WERI-Rb-1 (cell line): ENCODE measurements around the gene NPB.

ENCODE experiments used
- DNase-seq: peaks from one replicate; pipeline ENCODE4 v3.0.0-alpha.2; 2020
- H3K27ac ChIP-seq: fragments of 250-450 bp; sonication (Bioruptor Pico); 2 replicates; pipeline ENCODE4 v1.5.1; 2020; ENCODE audit warnings: mild to moderate bottlenecking, moderate library complexity
- H3K27me3 ChIP-seq: fragments of 250-450 bp; sonication (Bioruptor Pico); 2 replicates; pipeline ENCODE4 v1.5.1; 2021; ENCODE audit warnings: mild to moderate bottlenecking, low read depth, moderate library complexity; ENCODE audit not compliant: insufficient read depth, severe bottlenecking
- H3K36me3 ChIP-seq: fragments of 250-450 bp; sonication (Bioruptor Pico); 2 replicates; pipeline ENCODE4 v1.5.1; 2020; ENCODE audit warnings: mild to moderate bottlenecking, moderate library complexity
- H3K4me3 ChIP-seq: 2 replicates; pipeline ENCODE4 v1.5.1; 2011; ENCODE audit warnings: low read depth, mild to moderate bottlenecking, control low read depth, low read length
- H3K9me3 ChIP-seq: fragments of 250-450 bp; sonication (Bioruptor Pico); 2 replicates; pipeline ENCODE4 v1.5.1; 2021; ENCODE audit warnings: mild to moderate bottlenecking, moderate library complexity; ENCODE audit not compliant: severe bottlenecking
- TF ChIP-seq, protein P1 (sequence below): IDR thresholded peaks from 2 replicates; pipeline ENCODE4 v1.5.1; 2011; ENCODE audit warnings: low read depth, mild to moderate bottlenecking, control low read depth, inconsistent platforms, low read length

The NPB gene

DNA sequence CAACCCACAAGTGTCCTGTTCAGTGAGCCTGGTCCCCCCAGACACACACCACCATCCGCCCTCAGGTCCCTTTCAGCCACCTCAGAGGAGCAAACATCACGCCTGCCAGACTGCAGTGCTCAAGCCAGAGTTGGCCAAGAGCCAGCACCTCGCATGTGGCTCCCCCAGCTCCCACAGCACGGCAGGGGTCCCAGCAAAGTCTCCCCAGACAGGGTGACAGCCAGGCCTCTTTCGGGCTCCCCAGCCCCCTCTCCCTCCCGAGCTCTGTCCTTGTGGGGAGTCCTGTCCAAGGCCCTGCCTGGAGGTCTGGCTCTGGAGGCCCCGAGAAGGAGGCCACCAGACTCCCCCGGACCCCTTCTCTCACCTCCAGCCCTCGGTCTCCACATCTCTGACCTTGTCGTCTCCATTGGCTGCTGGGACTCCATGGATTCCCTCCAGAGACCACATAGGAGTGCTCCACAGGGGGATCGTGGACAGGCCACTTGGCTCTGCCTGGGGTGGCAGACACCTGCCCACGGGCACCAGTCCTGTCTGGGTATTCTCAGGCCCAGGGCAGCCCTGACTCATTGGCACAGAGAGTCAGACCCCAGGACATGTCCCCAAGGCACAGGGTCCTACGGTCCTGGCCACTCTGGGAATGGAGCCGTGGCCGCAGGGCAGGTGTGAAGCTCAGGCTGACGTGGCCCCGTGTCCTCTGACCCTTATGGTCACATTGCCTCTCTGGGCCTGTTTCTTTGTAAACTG is 46.8 kb downstream of the NPB start:
- no peak overlapping the region for H3K4me3 ChIP-seq
- H3K27ac ChIP-seq, result no peak overlapping the region
- TF ChIP-seq, protein P1, sequence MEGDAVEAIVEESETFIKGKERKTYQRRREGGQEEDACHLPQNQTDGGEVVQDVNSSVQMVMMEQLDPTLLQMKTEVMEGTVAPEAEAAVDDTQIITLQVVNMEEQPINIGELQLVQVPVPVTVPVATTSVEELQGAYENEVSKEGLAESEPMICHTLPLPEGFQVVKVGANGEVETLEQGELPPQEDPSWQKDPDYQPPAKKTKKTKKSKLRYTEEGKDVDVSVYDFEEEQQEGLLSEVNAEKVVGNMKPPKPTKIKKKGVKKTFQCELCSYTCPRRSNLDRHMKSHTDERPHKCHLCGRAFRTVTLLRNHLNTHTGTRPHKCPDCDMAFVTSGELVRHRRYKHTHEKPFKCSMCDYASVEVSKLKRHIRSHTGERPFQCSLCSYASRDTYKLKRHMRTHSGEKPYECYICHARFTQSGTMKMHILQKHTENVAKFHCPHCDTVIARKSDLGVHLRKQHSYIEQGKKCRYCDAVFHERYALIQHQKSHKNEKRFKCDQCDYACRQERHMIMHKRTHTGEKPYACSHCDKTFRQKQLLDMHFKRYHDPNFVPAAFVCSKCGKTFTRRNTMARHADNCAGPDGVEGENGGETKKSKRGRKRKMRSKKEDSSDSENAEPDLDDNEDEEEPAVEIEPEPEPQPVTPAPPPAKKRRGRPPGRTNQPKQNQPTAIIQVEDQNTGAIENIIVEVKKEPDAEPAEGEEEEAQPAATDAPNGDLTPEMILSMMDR, result no peak
- H3K27me3 ChIP-seq, result no peaks in the 10 kb centered on the region
- DNase-seq, result no peak
- H3K9me3 ChIP-seq, result peaks cover 4% of the 10 kb centered on the region
- H3K36me3 ChIP-seq, result peaks cover 8% of the 10 kb centered on the region

DNA sequence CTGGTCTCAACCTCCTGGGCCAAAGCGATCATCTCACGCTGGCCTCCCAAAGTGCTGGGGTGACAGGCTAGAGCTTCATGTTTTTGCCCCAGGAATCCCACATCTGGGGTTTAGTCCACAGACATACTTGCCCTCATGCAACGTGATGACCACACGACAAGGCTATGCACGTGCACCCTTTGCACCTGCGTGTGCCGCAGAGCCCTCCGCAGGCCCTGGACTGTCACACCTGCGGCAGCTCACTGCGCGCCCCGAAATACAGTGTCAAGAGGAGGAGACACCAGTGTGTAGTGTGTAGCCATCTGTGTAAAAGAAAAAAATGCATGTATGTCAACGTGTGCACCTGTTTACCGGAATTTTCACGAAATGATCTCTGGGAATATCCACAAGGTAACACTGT is 48.5 kb downstream of the NPB start:
- no peak overlapping the region for H3K4me3 ChIP-seq
- no peak for DNase-seq
- H3K27me3 ChIP-seq, result no peaks in the 10 kb centered on the region
- H3K9me3 ChIP-seq, result no peaks in the 10 kb centered on the region
- H3K36me3 ChIP-seq, result peaks cover 9% of the 10 kb centered on the region
- TF ChIP-seq, protein P1, result no peak
- H3K27ac ChIP-seq, result no peak overlapping the region

DNA sequence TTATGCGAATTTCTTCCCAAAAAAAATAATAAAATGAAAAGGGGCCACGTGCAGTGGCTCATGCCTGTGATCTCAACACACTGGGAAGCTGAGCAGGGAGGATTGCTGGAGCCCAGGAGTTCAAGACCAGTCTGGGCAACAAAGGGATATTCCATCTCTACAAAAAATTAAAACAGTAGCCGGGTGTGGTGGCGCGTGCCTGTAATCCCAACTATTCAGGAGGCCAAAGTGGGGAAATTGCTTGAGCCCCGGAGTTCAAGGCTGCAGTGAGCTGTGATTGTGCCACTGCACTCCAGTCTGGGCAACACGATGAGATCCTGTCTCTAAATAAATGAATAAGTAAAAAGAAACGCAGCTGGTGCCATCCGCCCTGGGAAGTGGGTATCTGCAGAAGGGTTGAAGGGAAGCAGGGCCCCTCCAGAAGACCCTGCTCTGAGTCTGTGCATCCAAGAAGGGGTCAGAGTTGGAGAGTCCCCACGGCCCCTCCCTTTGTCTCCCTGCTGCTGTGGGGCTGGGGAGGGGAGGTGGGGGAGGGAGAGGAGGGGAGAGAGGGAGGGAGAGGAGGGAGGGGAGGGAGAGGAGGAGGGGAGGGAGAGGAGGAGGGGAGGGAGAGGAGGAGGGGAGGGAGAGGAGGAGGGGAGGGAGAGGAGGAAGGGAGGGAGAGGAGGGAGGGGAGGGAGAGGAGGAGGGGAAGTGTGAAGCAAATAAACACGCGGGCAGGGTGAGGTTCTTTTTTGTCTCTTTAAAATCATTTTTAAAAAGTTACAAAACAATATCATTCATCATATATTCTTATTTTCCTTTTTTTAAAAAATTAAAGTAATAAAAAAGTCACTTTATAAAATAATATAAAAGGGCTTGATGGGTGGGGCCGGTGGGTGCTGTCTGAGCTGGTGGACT is 50.0 kb downstream of the NPB start:
- no peaks in the 10 kb centered on the region for H3K27me3 ChIP-seq
- H3K36me3 ChIP-seq, result peaks cover 18% of the 10 kb centered on the region
- H3K27ac ChIP-seq, result no peak overlapping the region
- H3K4me3 ChIP-seq, result no peak overlapping the region
- no peak for DNase-seq
- TF ChIP-seq, protein P1, result no peak
- no peaks in the 10 kb centered on the region for H3K9me3 ChIP-seq
